Smooth muscle cell (in vitro differentiated cells): ENCODE measurements around the gene SGPL1. TPM values are rescaled to one million over a fixed set of nuclear protein-coding genes. Genes with fewer than 3 reads are reported as not detected.

ENCODE experiments used
- DNase-seq: peaks from one replicate; lab custom pipeline; 2025; ENCODE audit not compliant: unreplicated experiment; lab: John Stamatoyannopoulos, UW
- H2AFZ ChIP-seq: fragments of 200-600 bp; sonication (generic); 2 replicates; pipeline ENCODE4 v1.6.0; 2016; ENCODE audit warnings: antibody characterized with exemption, low read depth, mild to moderate bottlenecking
- H3F3A ChIP-seq: fragments of 200-600 bp; sonication (generic); 2 replicates; pipeline ENCODE4 v1.6.0; 2017; ENCODE audit warnings: antibody characterized with exemption, low read depth
- H3K27ac ChIP-seq: fragments of 200-600 bp; sonication (generic); 2 replicates; pipeline ENCODE4 v1.5.1; 2016; ENCODE audit warnings: low read depth, mild to moderate bottlenecking
- H3K27me3 ChIP-seq: fragments of 200-600 bp; sonication (generic); 2 replicates; pipeline ENCODE4 v1.6.1; 2016; ENCODE audit warnings: low read depth, mild to moderate bottlenecking
- H3K36me3 ChIP-seq: fragments of 200-600 bp; sonication (generic); 2 replicates; pipeline ENCODE4 v1.5.1; 2016; ENCODE audit warnings: low read depth
- H3K4me1 ChIP-seq: fragments of 200-600 bp; sonication (generic); 2 replicates; pipeline ENCODE4 v1.5.1; 2016; ENCODE audit warnings: low read depth
- H3K4me2 ChIP-seq: fragments of 200-600 bp; sonication (generic); 2 replicates; pipeline ENCODE4 v1.6.0; 2016; ENCODE audit warnings: mild to moderate bottlenecking
- H3K4me3 ChIP-seq: fragments of 200-600 bp; sonication (generic); 2 replicates; pipeline ENCODE4 v1.5.1; 2016; ENCODE audit warnings: mild to moderate bottlenecking
- H3K79me2 ChIP-seq: fragments of 200-600 bp; sonication (generic); 2 replicates; pipeline ENCODE4 v1.6.0; 2016; ENCODE audit warnings: low read depth, mild to moderate bottlenecking
- H3K9ac ChIP-seq: fragments of 200-600 bp; sonication (generic); 2 replicates; pipeline ENCODE4 v1.6.0; 2016; ENCODE audit warnings: low read depth
- H3K9me3 ChIP-seq: fragments of 200-600 bp; sonication (generic); replicated peaks from 2 replicates; pipeline ENCODE4 v1.5.1; 2016; ENCODE audit warnings: low read depth
- H4K20me1 ChIP-seq: fragments of 200-600 bp; sonication (generic); 2 replicates; pipeline ENCODE4 v1.6.0; 2016; ENCODE audit warnings: low read depth
- CTCF ChIP-seq: fragments of 200-600 bp; sonication (generic); IDR thresholded peaks from 2 replicates; pipeline ENCODE4 v1.5.1; 2017; ENCODE audit warnings: borderline replicate concordance, mild to moderate bottlenecking, antibody characterized with exemption; ENCODE audit not compliant: insufficient read depth, poor library complexity, severe bottlenecking
- WGBS: methylation state at CpG from one replicate; pipeline ENCODE4 v1.1.7; 2016; ENCODE audit warnings: low lambda C conversion rate; 5-methylcytosine and 5-hydroxymethylcytosine counted together
- polyA plus RNA-seq: library from polyadenylated mRNA; unstranded; fragments of >200 nt; fragmentation: Nextera tagmentation; extraction: Ambion mirVana; gene quantifications from 2 replicates; pipeline ENCODE4 v1.2.1, GENCODE V29; 2016
- small RNA-seq: library from RNA; depleted of rRNA; stranded (forward); fragments of <200 nt; gene quantifications from one replicate; pipeline ENCODE3, GENCODE V24; 2014
- total RNA-seq: library from RNA; depleted of rRNA; stranded (reverse); fragments of >200 nt; gene quantifications from 2 replicates; pipeline ENCODE4 v1.2.3, GENCODE V29; 2014

SGPL1 gene
- total and polyA plus RNA-seq, 2 experiments from 2014 or later: 20.0 to 41.1 TPM

GRCh38 chr10:70928140-70928539 lies 112.4 kb downstream of the SGPL1 start:
- no peaks in the 10 kb centered on the region for H3K9me3 ChIP-seq
- no peak for DNase-seq
- TF ChIP-seq CTCF: no peak
- H3F3A ChIP-seq: peaks cover 8% of the 10 kb centered on the region
- 33% methylated on average over 8 of the region's 8 CpGs for WGBS
- no peaks in the 10 kb centered on the region for H3K36me3 ChIP-seq
- H3K79me2 ChIP-seq: no peaks in the 10 kb centered on the region
- peaks cover 11% of the 10 kb centered on the region for H3K27me3 ChIP-seq
- H3K27ac ChIP-seq: no peak overlapping the region
- no peak overlapping the region for H3K4me3 ChIP-seq
- no peak overlapping the region for H2AFZ ChIP-seq
- peak overlapping the region; percentile 67 for H3K4me2 ChIP-seq
- peaks cover 26% of the 10 kb centered on the region for H4K20me1 ChIP-seq
- no peak overlapping the region for H3K9ac ChIP-seq
- peaks cover 6% of the 10 kb centered on the region for H3K4me1 ChIP-seq

GRCh38 chr10:70930263-70931000 lies 114.7 kb downstream of the SGPL1 start:
- peaks cover 26% of the 10 kb centered on the region for H4K20me1 ChIP-seq
- no peak overlapping the region for H3K9ac ChIP-seq
- H2AFZ ChIP-seq: no peak overlapping the region
- no peaks in the 10 kb centered on the region for H3K79me2 ChIP-seq
- no peaks in the 10 kb centered on the region for H3K36me3 ChIP-seq
- no peaks in the 10 kb centered on the region for H3K27me3 ChIP-seq
- 69% methylated on average over 17 of the region's 17 CpGs for WGBS
- no peak for TF ChIP-seq CTCF
- DNase-seq: no peak
- peaks cover 8% of the 10 kb centered on the region for H3F3A ChIP-seq
- H3K4me1 ChIP-seq: peaks cover 6% of the 10 kb centered on the region
- H3K4me2 ChIP-seq: no peak overlapping the region
- no peak overlapping the region for H3K4me3 ChIP-seq
- H3K27ac ChIP-seq: peak overlapping the region; percentile 32
- no peaks in the 10 kb centered on the region for H3K9me3 ChIP-seq

Small RNA genes within 50 kb of the gene (small RNA-seq; reads per million reads assigned to genes)
- gene RPS26P40: not detected

Other genes starting within 250 kb of the SGPL1 start
- gene PRF1, start 213.2 kb upstream of the SGPL1 start, total RNA-seq: not detected in 2 replicates
- gene PRF1, start 213.2 kb upstream of the SGPL1 start, polyA plus RNA-seq: not detected in 2 replicates
- 5.5 and 6.3 TPM in 2 replicates for gene ADAMTS14, start 143.4 kb upstream of the SGPL1 start, total RNA-seq
- 10.1 and 12.0 TPM in 2 replicates for gene ADAMTS14, start 143.4 kb upstream of the SGPL1 start, polyA plus RNA-seq
- not detected in 2 replicates for gene TBATA, start 30.6 kb upstream of the SGPL1 start, total RNA-seq
- not detected in 2 replicates for gene TBATA, start 30.6 kb upstream of the SGPL1 start, polyA plus RNA-seq
- gene PCBD1, start 72.6 kb downstream of the SGPL1 start, total RNA-seq: 18.3 and 34.7 TPM in 2 replicates
- gene PCBD1, start 72.6 kb downstream of the SGPL1 start, polyA plus RNA-seq: 34.7 and 48.5 TPM in 2 replicates